ENCODE results near the gene KAT2B.

The KAT2B gene

GRCh38 chr3:20154078-20154477 is 113.8 kb downstream of the KAT2B start:
- no peak for ATAC-seq

GRCh38 chr3:20154928-20155327 is 114.7 kb downstream of the KAT2B start:
- ATAC-seq: no peak

GRCh38 chr3:20160230-20160629 is 120.0 kb downstream of the KAT2B start:
- ATAC-seq: no peak

GRCh38 chr3:20161714-20162113 is 121.5 kb downstream of the KAT2B start:
- no peak for ATAC-seq

- no peak for ATAC-seq
Observed at GRCh38 chr3:20173844-20174410, 133.7 kb downstream of the KAT2B start.

- ATAC-seq: no peak
Observed at GRCh38 chr3:20181276-20181675, 141.0 kb downstream of the KAT2B start.

- ATAC-seq: no peak
Observed at GRCh38 chr3:20182206-20182605, 142.0 kb downstream of the KAT2B start.

- no peak for ATAC-seq
Observed at GRCh38 chr3:20185331-20185678, 145.1 kb downstream of the KAT2B start.

GRCh38 chr3:20185679-20186599 is 145.7 kb downstream of the KAT2B start, which contains the start of gene SGO1:
SGO1 (minus strand) TSS chr3:20186206; CDS start chr3:20184027, 2,179 bp downstream.
- peak; percentile 94 to 97 for ATAC-seq

- ATAC-seq: no peak
Observed at GRCh38 chr3:20186600-20187004, 146.4 kb downstream of the KAT2B start.

GRCh38 chr3:20190991-20191390 is 150.7 kb downstream of the KAT2B start:
- no peak for ATAC-seq

GRCh38 chr3:20194793-20195460 is 154.7 kb downstream of the KAT2B start:
- no peak for ATAC-seq

- no peak for ATAC-seq
Observed at GRCh38 chr3:20197775-20198174, 157.5 kb downstream of the KAT2B start.

GRCh38 chr3:20201143-20201542 is 160.9 kb downstream of the KAT2B start:
- ATAC-seq: no peak
